ENCODE results near the gene TNN.

DNA sequence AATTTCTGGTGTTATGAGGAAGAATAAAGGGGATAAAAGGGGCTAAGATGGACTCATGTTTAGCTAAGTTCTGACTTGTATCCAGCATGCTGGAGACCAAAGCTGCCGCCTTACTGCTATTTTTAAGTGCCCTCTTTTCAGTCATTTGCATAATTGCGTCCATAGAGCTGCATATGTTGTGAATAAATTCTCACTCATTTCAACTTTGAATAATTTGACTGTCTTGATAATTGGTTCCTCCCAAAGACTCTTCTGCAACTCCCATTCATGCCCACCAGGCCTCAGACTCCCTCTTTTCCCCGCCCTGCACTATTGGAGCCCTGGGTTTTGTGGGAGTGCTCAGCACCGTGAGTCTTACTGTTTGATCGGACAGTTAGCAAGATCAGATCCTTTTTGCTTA is 79.9 kb downstream of the TNN start:
- TF ChIP-seq, protein P1, sequence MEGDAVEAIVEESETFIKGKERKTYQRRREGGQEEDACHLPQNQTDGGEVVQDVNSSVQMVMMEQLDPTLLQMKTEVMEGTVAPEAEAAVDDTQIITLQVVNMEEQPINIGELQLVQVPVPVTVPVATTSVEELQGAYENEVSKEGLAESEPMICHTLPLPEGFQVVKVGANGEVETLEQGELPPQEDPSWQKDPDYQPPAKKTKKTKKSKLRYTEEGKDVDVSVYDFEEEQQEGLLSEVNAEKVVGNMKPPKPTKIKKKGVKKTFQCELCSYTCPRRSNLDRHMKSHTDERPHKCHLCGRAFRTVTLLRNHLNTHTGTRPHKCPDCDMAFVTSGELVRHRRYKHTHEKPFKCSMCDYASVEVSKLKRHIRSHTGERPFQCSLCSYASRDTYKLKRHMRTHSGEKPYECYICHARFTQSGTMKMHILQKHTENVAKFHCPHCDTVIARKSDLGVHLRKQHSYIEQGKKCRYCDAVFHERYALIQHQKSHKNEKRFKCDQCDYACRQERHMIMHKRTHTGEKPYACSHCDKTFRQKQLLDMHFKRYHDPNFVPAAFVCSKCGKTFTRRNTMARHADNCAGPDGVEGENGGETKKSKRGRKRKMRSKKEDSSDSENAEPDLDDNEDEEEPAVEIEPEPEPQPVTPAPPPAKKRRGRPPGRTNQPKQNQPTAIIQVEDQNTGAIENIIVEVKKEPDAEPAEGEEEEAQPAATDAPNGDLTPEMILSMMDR (IDR thresholded peaks at IDR 0.05), result no peak
- no peak for TF ChIP-seq POLR2A (IDR thresholded peaks at IDR 0.05)
- TF ChIP-seq EP300 (IDR thresholded peaks at IDR 0.05), result no peak

All from sigmoid colon (tissue), 4 donors.